GM19438 (cell line): Measurements from ENCODE around the gene FAM151A.
"Not testable (repeated sequence)": the region's sequence is repeated elsewhere in the genome, so short reads cannot be mapped to it uniquely, and the experiment has no call there.

Source experiments
- ATAC-seq: cut with Tn5 transposase; IDR thresholded peaks from one replicate; pipeline ENCODE4 v1.9.1; 2021; ENCODE audit warnings: low read depth; ENCODE audit not compliant: unreplicated experiment

Gene FAM151A

DNA sequence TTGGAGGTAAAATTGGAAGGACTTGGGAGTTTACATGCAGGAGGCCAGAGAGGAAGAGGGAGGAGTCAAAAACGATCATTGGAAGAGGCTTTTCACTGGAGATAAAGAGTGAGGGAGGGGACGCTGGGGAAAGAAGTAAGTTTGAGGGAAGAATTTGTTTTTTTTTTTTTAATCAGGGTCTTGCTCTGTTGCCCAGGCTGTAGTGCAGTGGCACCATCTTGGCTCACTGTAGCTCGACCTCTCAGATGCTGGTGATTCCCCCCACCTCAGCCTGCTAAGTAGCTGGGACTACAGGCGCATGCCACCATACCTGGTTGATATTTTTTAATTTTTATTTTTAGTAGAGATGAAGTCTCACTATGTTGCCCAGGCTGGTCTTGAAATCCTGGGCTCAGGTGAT is 17.0 kb upstream of the FAM151A start:
- no peak for ATAC-seq

GRCh38 chr1:54636461-54637446 is 13.4 kb upstream of the FAM151A start:
- ATAC-seq, result not testable (repeated sequence)

DNA sequence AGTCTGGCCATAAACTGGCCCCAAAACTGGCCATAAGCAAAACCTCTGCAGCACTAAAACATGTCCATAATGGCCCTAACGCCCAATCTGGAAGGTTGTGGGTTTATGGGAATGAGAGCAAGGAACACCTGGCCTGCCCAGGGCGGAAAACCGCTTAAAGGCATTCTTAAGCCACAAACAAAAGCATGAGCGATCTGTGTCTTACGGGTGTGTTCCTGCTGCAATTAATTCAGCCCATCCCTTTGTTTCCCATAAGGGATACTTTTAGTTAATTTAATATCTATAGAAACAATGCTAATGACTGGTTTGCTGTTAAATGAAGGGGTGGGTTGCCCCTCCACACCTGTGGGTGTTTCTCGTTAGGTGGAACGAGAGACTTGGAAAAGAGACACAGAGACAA is 12.5 kb upstream of the FAM151A start:
- ATAC-seq, result not testable (repeated sequence)

- ATAC-seq, result no peak
These were observed 3.9 kb upstream of the FAM151A start for GRCh38 chr1:54627196-54627595.

- no peak for ATAC-seq
These were observed 1.4 kb upstream of the FAM151A start for GRCh38 chr1:54624466-54625464.

GRCh38 chr1:54619749-54620148 is 3.6 kb downstream of the FAM151A start:
- ATAC-seq, result no peak

DNA sequence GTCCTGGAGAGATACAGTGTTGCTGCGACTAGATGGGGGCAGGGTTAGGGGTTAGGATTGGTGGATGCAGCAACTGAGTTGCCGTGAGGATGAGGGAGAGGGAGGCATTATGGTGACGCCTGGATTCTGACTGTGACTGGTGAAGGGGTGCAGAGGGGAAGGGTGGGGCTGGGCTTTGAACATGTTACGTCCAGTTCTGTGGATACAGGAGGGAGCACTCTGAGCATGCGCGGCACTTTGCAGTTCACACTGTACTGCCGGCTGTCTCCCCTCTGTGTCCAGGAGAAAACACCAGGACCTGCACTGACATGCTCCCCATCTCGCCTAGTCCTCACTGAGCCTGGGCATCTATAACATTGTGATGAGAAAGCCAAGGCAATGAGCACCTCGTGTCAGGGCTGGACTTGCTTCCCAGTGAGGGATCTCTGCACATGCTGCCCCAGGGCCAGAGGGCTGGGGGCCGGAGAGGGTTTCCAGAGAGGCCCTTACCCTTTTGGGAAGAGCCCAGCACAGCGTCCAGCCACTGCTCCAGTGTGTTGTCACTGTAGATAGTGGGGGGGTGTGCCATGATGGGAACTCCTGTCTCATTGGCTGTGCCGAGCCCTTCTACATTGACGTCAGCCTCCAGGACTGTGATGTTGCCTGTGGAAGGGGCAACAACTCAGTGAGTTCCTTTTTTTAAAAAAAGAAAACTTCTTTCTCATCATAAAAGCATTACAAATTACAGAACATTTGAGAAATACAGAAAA is 7.6 kb downstream of the FAM151A start:
- no peak for ATAC-seq

DNA sequence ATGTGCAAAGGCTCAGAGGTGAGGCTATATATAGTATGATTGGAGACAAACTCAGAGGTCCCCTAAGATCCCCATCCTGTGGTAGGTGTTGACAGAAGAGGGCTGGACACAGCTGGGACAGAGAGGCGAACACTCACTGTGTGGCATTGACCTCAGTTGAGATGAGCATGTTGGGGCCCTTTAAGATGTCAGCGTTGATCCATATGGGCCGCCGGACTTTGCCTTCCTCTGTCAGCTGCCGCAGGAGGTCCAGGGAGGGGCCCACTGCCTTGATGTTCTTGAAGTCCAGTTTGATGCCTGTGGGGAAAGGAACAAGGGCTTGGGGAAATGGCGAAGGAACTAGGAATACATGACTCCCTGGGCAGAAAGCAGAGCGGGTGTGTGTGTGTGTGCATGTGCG is 8.8 kb downstream of the FAM151A start:
- ATAC-seq, result no peak

GRCh38 chr1:54614024-54614423 is 9.3 kb downstream of the FAM151A start:
- ATAC-seq, result no peak

DNA sequence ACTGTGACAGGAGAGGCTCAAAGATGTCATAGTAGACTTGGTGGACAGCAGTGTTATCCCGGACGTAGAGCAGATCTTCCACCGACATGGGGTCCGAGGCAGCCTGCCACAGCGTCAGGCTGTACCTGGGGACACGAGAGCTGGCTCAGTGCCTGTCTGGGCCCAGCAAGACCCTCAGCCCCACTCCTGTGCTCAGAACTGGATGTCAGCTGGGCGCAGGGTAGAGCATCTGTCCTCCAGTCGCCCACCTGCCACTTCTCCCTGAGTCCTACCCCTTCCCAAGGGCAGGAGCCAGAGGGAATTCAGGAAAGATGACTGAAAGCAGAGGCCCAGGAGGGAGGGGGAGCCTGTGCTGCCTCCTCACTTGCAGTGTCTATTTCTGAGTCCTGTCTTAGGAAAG is 11.7 kb downstream of the FAM151A start:
- no peak for ATAC-seq

- no peak for ATAC-seq
These were observed 12.4 kb downstream of the FAM151A start for GRCh38 chr1:54610601-54611580.

GRCh38 chr1:54610048-54610447 is 13.3 kb downstream of the FAM151A start:
- ATAC-seq, result no peak

DNA sequence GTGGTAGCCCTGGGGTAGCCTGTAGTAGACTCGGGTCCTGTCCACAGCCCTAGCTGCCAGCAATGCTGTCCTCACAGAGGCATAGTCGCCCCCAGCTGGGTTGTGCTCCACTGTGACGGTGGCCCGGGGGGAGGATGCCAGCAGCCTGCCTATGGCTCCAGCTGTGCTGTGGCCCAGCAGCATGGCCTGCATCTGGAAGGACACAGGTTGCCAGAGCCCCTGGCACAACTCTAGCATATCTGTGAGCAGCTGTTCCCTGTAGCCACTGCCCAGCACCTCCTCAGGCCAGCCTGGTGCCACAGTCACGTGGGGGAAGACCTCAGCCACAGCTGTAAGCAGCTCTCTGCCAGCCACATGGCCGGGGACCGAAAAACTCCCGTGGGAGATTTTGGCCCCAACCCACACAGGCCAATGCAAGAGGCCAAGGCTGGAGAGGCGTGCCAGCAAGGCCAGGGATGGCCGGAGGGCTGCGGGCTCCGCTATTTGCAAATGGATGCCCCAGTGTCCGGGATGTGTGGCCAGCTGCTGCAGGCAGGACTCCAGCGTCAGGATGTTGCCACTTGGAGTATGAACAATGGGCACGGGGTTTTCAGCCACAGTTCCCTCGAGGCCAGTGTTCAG is 13.9 kb downstream of the FAM151A start:
- ATAC-seq, result no peak

GRCh38 chr1:54608566-54609230 is 14.6 kb downstream of the FAM151A start:
- ATAC-seq, result no peak

- ATAC-seq, result no peak
These were observed 15.3 kb downstream of the FAM151A start for GRCh38 chr1:54607821-54608565.

GRCh38 chr1:54606990-54607325 is 16.4 kb downstream of the FAM151A start:
- ATAC-seq, result no peak

DNA sequence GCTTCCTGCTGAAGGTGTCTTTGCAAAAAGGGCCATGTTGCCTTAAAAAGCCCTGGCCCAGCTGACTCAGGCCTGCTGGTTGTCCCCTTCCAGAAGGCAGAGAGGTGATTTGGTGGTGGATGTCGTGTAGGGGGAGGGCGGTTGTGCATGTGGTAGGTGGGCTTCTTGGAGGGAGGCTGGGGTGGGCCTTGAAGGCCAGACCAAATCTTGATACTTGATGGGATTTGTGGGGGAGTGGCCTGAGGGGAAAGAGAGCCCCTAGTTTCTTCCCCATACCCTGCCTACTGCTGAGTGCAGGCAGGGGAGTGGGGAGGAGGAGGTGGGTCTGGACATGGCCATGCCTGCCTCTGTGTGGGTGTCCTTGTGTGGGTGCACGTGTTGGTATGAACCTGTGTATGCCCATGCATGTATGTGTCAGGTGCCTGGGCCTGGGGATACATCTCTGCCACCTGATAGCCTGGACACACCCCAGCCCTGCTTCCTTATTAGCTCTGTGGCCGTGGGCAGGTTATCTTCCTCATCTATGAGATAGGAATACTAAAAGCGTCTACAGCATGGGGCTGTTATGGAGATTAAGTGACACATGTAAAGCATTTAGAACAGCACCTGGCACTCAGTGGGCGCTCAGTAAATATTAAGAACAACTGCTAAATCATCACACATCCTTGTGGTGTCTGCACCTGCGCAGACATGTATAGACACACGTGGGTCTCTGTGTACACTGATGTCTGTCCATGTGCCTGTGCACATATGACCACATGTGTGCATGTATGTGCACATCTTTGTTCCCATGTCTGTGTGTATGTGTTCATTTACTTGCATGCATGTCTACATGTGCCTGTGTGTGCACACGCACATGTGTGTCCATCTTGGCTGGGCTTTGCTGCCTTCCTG is 17.0 kb downstream of the FAM151A start:
- no peak for ATAC-seq
